Pancreas (tissue), 10 donors: ENCODE measurements around the gene OVAAL. TPM values are rescaled to one million over a fixed set of nuclear protein-coding genes. Genes with fewer than 3 reads are reported as not detected.

Source experiments
- ATAC-seq, 4 donors: fragments of 200-7000 bp; cut with Tn5 transposase; one replicate each; pipeline versions ENCODE4 v1.8.0 to v1.9.1; 2020; ENCODE audit warnings: mild to moderate bottlenecking in 4 of 4, moderate library complexity in 4 of 4
- DNase-seq, 6 donors: peaks; one replicate each; pipeline ENCODE4 v3.0.0-alpha.2; 2020
- FAIRE-seq: peaks from 2 replicates; lab custom pipeline; 2012; peaks lifted over from hg19 to GRCh38; lab: Jason Lieb, UNC
- H3K27ac ChIP-seq, 4 donors: fragments of 200-600 bp; sonication (generic); 1 replicate in 3 of 4; 2 replicates in 1 of 4; pipeline versions ENCODE4 v1.5.0 to v1.8.0; 2020
- H3K27me3 ChIP-seq, 4 donors: fragments of 200-600 bp; one replicate each; pipeline ENCODE4 v1.8.0; 2021
- H3K36me3 ChIP-seq, 3 donors: fragments of 200-600 bp; sonication (generic) in 1 of 3; one replicate each; pipeline versions ENCODE4 v1.5.0 to v1.8.0; 2020 to 2021
- H3K4me1 ChIP-seq, 3 donors: fragments of 200-600 bp; one replicate each; pipeline ENCODE4 v1.8.0; 2021
- H3K4me3 ChIP-seq, 4 donors: fragments of 200-600 bp; sonication (generic) in 2 of 4; one replicate each; pipeline versions ENCODE4 v1.5.0 to v1.8.0; 2020 to 2021
- H3K9me3 ChIP-seq, 4 donors: fragments of 200-600 bp; one replicate each; pipeline ENCODE4 v1.8.0; 2021
- CTCF ChIP-seq, 4 donors: fragments of 200-600 bp; sonication (generic) in 3 of 4; IDR thresholded peaks; one replicate each; pipeline versions ENCODE4 v1.5.0 to v1.8.0; 2021; ENCODE audit warnings: antibody characterized with exemption in 4 of 4
- WGBS, 2 donors: extraction: QIAGEN DNeasy Blood & Tissue Kit; methylation state at CpG; one replicate each; pipeline ENCODE4 v1.1.7; 2013; 5-methylcytosine and 5-hydroxymethylcytosine counted together
- intact Hi-C, 3 donors: fragments of 100-400 bp; cut with DNase I; formaldehyde crosslinking; loops; one replicate each; pipeline versions ENCODE4 v1.11.1 to v1.14.2; 2022
- polyA plus RNA-seq, 2 donors: library from polyadenylated mRNA; stranded (reverse); fragments of 200-250 nt; gene quantifications; one replicate each; pipeline ENCODE4 v1.2.3, GENCODE V29; 2013
- total RNA-seq, 6 donors: library from RNA; stranded (reverse); fragmentation: NEBNext Ultra II Directional in 4 of 6; extraction: Animal tissue kit (Norgen Biotek cat#: 25700) in 4 of 6; gene quantifications; one replicate each; pipeline versions ENCODE4 v1.2.1 to v1.2.4, GENCODE V29; 2021 to 2023
- donor health status: healthy with polysubstance abuse.
- donor health status: DM: no; HTN: no; CAD: no; lungs with moderate emphysema.
- donor health status: DM: no; HTN: no; CAD: no.
- donor health status: control.
- donor health status: control.
- donor health status: Bipolar disorder and iron deficiency.
- donor health status: DM: yes; HTN: yes; CAD: no.
- donor health status: DM: no; HTN: no; CAD: no.
- donor health status: DM: no; HTN: no; CAD: no.
- donor health status: DM: yes; HTN: yes; CAD: no.

The OVAAL gene
- total and polyA plus RNA-seq, 8 donors: not detected

GRCh38 chr1:180597520-180597919, 38.8 kb downstream of the OVAAL start:
- intact Hi-C loops: no loop called here
- FAIRE-seq (no peak), DNase-seq (no peak), ATAC-seq (no peak)
- Histone ChIP-seq H3K27ac (peak overlapping the region in 1 of 4 donors; percentile 83), H3K4me3 (no peak overlapping the region), H3K27me3 (no peaks in the 10 kb centered on the region), H3K9me3 (no peaks in the 10 kb centered on the region), H3K36me3 (no peaks in the 10 kb centered on the region), H3K4me1 (peaks cover 17 to 30% (median 22%) of the 10 kb centered on the region in 3 donors)
- no peak for TF ChIP-seq CTCF (IDR thresholded peaks at IDR 0.05)

GRCh38 chr1:180598333-180598974, 39.7 kb downstream of the OVAAL start:
- Histone ChIP-seq H3K9me3 (no peaks in the 10 kb centered on the region), H3K27ac (peak overlapping the region; percentile 29 to 83 (median 56)), H3K4me1 (peaks cover 17 to 33% (median 22%) of the 10 kb centered on the region in 3 donors), H3K4me3 (no peak overlapping the region), H3K36me3 (no peaks in the 10 kb centered on the region), H3K27me3 (no peaks in the 10 kb centered on the region)
- intact Hi-C loops: no loop called here
- WGBS, 2 donors: 8 to 11% methylated on average over 6 of the region's 6 CpGs
- DNase-seq (peak in 3 of 6 donors; percentile 41 to 47 (median 42)), FAIRE-seq (peak; percentile 43), ATAC-seq (peak; percentile 86 to 93 (median 90))
- no peak for TF ChIP-seq CTCF (IDR thresholded peaks at IDR 0.05)

- Histone ChIP-seq H3K27me3 (no peaks in the 10 kb centered on the region), H3K4me1 (peaks cover 17 to 39% (median 22%) of the 10 kb centered on the region in 3 donors), H3K27ac (peak overlapping the region in 1 of 4 donors; percentile 77), H3K9me3 (no peaks in the 10 kb centered on the region), H3K36me3 (no peaks in the 10 kb centered on the region), H3K4me3 (no peak overlapping the region)
- DNase-seq (no peak), FAIRE-seq (no peak), ATAC-seq (no peak)
- 96 to 99% methylated on average over 1 of the region's 1 CpG for WGBS, 2 donors
- intact Hi-C loops: no loop called here
- TF ChIP-seq CTCF (IDR thresholded peaks at IDR 0.05): no peak
Measured at GRCh38 chr1:180600343-180600742, 41.6 kb downstream of the OVAAL start.

- Histone ChIP-seq H3K4me1 (peaks cover 17 to 39% (median 22%) of the 10 kb centered on the region in 3 donors), H3K27ac (no peak overlapping the region), H3K9me3 (no peaks in the 10 kb centered on the region), H3K27me3 (no peaks in the 10 kb centered on the region), H3K36me3 (no peaks in the 10 kb centered on the region), H3K4me3 (no peak overlapping the region)
- FAIRE-seq (no peak), ATAC-seq (no peak), DNase-seq (no peak)
- no peak for TF ChIP-seq CTCF (IDR thresholded peaks at IDR 0.05)
- intact Hi-C loops: no loop called here
- WGBS, 2 donors: 85 to 100% methylated on average over 1 of the region's 1 CpG
Measured at GRCh38 chr1:180601512-180601911, 42.7 kb downstream of the OVAAL start.

GRCh38 chr1:180603223-180603849, 44.6 kb downstream of the OVAAL start:
- Histone ChIP-seq H3K36me3 (no peaks in the 10 kb centered on the region), H3K27me3 (no peaks in the 10 kb centered on the region), H3K9me3 (no peaks in the 10 kb centered on the region), H3K4me1 (peaks cover 11 to 27% (median 14%) of the 10 kb centered on the region in 3 donors), H3K4me3 (no peak overlapping the region), H3K27ac (no peak overlapping the region)
- TF ChIP-seq CTCF (IDR thresholded peaks at IDR 0.05): no peak
- WGBS, 2 donors: 57 to 59% methylated on average over 6 of the region's 6 CpGs
- no peak for FAIRE-seq
- DNase-seq: no peak
- intact Hi-C loops: no loop called here
- peak; percentile 36 to 65 (median 48) for ATAC-seq
